Activated T-cell treated with anti-CD3 and anti-CD28 coated beads for 4 hours (primary cell): ENCODE measurements around the gene C2orf92.

ENCODE experiments used
- DNase-seq: peaks from one replicate; pipeline ENCODE4 v3.0.0-alpha.2; 2020

C2orf92 gene

DNA sequence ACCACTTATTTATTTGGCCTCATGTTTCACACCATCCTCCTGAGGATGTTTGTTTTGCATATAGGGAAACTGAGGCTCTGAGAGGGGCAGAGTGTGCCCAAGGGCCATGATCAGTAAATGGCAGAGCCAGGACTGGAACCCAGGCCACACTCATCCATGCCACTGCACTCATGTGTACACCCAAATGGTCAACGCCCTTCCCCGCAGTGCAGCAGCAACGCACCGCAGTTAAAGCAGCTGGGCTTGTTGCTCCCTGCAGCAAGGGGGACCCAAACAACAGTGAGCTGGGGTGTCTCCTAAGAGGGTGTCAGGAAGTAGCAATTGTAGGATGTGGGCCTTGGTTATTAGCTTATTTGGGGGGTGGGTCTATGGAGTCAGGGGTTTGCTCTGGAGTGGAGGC lies 80.5 kb downstream of the C2orf92 start:
- DNase-seq = no peak

- no peak for DNase-seq
These were observed 82.2 kb downstream of the C2orf92 start for GRCh38 chr2:97751752-97752151.
